HG02798 (cell line): ENCODE results near the gene PLAAT2.
"Not testable (repeated sequence)": the region's sequence is repeated elsewhere in the genome, so short reads cannot be mapped to it uniquely, and the experiment has no call there.

ENCODE experiments used
- ATAC-seq: cut with Tn5 transposase; IDR thresholded peaks from one replicate; pipeline ENCODE4 v1.9.1; 2021; ENCODE audit warnings: mild to moderate bottlenecking; ENCODE audit not compliant: unreplicated experiment, poor library complexity

PLAAT2 gene

DNA sequence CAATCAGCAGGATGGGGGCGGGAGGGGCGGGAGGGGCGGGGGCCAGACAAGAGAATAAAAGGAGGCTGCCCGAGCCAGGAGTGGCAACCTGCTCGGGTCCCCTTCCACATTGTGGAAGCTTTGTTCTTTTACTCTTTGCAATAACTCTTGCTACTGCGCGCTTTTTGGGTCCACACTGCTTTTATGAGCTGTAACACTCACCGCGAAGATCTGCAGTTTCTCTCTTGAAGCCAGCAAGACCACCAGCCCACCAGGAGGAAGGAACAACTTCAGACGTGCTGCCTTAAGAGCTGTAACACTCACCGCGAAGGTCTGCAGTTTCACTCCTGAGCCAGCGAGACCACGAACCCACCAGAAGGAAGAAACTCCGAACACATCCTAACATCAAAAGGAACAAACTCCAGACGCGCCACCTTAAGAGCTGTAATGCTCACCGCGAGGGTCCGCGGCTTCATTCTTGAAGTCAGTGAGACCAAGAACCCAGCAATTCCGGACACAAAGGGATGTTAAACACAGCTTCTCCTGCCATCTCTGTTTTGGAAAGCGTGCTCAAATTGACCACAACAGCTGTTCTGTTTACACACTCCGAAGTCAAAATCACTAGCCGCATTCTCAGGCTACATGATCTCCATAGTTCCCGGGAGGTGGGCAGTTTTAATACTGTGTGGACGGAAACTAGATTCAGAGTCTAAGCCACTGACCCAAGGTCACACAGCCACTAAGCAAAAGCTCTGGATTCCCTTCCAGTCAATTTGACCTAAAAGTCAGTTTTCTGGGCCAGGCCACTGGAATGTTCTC is 11.9 kb downstream of the PLAAT2 start:
- ATAC-seq = no peak

GRCh38 chr11:63550156-63550700 is 13.0 kb downstream of the PLAAT2 start:
- ATAC-seq = not testable (repeated sequence)

GRCh38 chr11:63549411-63549810 is 13.8 kb downstream of the PLAAT2 start:
- no peak for ATAC-seq

GRCh38 chr11:63548178-63548577 is 15.0 kb downstream of the PLAAT2 start:
- ATAC-seq = no peak

DNA sequence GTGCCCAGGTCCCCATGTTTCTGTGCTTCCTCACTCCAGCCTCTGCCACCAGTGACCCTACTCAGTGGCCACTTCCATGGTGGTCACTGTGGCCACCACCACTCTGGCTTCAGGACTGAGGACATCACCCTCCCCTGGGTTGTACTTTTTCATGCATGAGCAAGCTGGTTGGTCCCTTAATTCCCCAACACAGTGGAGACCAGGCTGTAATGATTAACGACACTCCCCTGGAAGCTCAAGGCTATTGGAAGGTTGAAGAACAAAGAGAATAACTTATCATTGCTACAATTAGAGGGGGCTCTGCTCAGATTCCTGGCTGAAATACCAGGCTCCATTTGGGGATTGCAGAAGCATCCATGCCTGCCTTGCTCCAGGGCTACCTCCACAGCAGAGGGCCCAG is 16.1 kb downstream of the PLAAT2 start:
- no peak for ATAC-seq

GRCh38 chr11:63543711-63544110 is 19.5 kb downstream of the PLAAT2 start:
- no peak for ATAC-seq

DNA sequence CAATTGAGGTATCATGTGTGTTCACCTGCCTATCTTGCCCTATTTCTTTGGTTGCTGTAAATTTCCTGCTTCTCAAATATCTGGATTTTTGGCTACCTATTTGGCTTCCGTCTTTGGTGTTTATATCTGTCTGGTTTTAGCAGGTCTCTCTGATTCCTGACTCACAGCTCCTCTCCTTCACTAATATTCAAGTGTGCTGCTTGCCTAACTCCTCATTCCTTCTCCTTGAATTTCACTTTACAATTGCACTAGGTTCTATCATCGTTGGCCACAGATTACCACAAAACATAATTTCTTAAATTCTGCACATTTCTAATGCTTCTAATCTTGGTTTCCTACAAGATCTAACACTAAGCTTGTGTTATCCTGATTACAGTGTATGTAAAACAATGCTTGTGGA is 20.7 kb downstream of the PLAAT2 start:
- ATAC-seq = not testable (repeated sequence)

- no peak for ATAC-seq
These were observed 25.7 kb downstream of the PLAAT2 start for GRCh38 chr11:63537293-63538101.

- ATAC-seq = no peak
These were observed 26.4 kb downstream of the PLAAT2 start, which contains the start of gene PLAAT4 for GRCh38 chr11:63536669-63537292. TSS of gene PLAAT4 (plus strand) at chr11:63536808. CDS start at chr11:63536869, 61 bp downstream.

DNA sequence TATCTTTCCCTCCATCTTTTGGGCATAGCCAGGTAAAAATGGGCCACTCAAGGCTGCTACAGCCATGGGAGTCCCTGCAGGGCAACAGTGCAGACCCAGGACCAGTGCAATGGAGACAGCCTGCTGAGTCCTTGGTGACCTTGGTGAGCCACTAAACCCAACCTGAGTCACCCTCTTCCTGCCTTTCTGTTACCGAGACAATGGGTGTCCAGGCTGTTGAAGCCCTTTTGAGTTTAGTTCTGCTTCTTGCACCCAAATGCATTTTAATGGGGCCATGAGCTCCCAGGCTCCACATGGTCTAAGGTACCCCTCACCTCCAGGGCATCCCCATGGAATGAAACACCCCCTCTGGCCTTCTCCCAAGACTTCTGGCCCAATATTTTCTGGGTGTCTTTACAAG is 27.4 kb downstream of the PLAAT2 start:
- ATAC-seq = no peak

DNA sequence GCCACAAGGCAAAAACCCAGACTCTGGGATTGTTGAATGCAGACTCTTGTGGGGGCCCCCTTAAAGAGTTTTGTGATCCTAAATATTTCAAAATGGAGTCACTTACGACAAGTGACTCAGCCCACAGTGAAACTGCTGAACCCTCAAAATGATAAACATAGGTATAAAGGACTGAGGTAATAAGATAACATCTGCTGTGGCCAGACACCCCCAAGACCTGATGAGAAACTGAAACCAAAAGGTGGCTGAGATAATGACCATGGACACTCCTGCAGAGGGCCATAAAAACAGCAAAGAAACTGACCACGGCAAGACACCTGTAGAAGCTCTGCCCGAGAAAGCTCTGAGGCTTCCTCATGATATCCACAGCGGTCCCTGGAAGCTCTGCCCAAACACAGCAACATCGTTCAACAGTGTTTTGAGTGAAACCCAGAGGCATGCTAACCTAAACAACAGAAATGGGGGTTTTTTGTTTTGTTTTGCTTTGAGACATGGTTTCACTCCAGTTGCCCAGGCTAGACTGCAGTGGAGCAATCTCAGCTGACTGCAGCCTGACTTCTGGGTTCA is 28.2 kb downstream of the PLAAT2 start:
- peak; percentile 56 for ATAC-seq

DNA sequence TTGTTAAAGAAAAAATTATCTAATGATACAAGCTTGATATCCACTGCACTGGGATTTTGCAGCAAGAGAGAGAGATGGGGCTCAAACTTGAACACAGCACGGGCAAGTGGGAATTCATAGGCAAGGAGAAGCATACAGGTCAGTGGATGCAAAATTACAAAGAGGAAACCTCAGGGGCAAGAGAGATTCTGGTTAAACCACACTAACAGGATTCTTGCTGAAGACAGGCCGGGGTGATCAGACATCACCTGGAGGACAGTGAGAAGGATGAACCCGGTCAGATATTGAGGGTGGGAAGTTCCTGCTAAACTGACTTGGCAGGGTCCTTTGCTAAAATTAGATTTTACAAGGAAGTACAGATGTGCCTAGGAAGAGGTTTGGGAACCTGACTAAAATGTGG is 29.1 kb downstream of the PLAAT2 start:
- no peak for ATAC-seq

DNA sequence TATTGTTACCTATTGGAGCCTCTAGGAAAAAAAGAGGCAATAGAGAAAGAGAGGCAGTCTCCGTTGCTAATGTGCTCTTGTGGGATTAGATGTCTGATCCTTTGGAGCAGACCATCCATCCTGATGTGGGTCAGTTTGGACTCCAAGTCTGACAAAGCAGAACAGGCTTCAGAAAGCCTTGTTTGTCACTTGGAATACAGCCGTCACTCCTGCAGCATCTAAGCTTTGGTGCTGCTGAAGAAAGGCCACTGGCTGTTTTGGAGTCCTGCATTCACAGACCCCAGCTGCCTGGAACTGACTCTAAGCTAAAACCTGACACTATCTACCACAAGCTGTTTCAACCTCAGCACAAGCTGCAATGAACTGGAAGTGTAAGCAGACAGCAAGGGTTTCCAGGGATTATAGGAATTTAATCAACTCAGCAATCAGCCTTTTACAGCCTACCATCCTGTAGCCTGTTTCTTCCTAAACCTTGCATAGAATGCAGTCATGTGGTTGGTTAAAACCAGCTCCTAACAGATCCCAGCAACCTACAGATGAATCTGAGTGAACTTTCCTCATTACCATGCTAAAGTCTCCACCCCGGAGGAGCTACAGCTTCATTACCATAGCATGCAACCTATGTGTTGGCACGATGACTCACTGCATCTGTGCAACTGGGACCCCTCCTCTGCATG is 30.2 kb downstream of the PLAAT2 start:
- no peak for ATAC-seq

DNA sequence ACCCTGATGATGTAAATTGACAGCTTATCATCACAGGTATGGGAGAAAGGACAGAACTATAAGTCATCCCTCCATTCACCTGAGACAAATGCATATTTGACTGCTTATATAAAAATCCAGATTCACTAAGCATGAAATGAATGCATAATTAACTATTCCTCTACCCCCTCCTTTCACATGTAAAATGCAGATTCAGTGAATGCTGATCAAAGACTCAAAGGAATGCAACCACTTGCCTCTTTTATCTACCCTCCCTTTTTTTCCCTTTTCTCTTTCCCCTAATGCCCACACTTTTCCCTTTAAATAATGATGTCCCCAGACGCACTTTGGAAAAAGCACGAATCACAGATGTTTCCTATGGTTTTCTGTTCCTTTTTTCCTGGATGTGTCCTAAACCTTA is 31.1 kb downstream of the PLAAT2 start:
- ATAC-seq = no peak

DNA sequence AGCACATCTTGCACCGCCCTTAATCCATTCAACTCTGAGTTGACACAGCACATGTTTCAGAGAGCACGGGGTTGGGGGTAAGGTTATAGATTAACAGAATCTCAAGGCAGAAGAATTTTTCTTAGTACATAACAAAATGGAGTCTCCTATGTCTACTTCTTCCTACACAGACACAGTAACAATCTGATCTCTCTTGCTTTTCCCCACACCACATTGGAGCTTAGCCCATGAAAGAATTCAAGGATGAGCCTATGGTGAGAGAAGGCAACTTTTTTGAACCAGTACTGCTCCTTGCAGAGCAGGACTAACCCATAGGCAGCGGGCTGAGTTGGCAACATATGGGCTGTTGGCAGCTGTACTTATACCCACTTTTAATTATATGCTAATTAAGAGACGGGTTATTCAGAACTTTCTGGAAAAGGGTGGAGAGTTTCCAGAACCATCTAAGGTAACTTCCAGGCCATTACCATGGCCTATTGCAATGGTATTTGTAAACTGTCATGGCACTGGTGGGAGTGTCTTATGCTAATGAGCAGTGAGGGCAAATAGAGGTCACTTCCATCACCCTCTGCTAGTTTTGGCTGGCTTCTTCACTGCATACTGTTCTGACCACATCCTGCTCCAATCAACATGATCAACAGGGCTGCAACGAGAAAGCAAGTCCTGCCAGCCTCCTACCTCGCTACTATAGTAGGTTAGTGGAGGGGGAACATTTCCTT is 31.9 kb downstream of the PLAAT2 start:
- peak; percentile 49 for ATAC-seq

DNA sequence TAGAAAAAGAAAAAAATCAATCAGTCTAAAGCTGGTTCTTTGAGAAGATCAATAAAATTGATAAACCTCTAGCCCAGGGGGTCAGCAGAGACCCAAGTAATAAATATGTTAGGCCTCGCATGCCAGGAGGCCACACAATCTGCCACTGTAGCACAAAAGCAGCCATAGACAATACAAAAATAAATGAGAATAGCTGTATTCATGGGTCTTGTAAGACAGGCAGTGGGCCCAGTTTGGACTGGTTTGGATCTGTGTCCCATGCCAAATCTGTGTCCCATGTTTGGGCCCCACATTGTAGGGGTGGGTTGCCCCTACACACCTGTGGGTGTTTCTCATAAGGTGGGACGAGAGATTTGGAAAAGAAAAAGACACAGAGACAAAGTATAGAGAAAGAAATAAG is 33.2 kb downstream of the PLAAT2 start:
- ATAC-seq = no peak

GRCh38 chr11:63529373-63529772 is 33.8 kb downstream of the PLAAT2 start:
- not testable (repeated sequence) for ATAC-seq

GRCh38 chr11:63528729-63529278 is 34.4 kb downstream of the PLAAT2 start:
- not testable (repeated sequence) for ATAC-seq

DNA sequence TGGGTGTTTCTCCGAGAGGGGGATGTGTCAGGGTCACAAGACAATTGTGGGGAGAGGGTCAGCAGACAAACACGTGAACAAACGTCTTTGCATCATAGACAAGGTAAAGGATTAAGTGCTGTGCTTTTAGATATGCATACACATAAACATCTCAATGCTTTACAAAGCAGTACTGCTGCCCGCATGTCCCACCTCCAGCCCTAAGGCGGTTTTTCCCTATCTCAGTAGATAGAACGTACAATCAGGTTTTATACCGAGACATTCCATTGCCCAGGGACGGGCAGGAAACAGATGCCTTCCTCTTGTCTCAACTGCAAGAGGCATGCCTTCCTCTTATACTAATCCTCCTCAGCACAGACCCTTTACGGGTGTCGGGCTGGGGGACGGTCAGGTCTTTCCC is 35.0 kb downstream of the PLAAT2 start:
- ATAC-seq = not testable (repeated sequence)
